ENCODE measurements around the gene LRMDA.

Gene LRMDA

GRCh38 chr10:76172020-76172419 is 740.6 kb downstream of the LRMDA start:
- DNase-seq (ENCODE audit: low read depth): no peak

DNA sequence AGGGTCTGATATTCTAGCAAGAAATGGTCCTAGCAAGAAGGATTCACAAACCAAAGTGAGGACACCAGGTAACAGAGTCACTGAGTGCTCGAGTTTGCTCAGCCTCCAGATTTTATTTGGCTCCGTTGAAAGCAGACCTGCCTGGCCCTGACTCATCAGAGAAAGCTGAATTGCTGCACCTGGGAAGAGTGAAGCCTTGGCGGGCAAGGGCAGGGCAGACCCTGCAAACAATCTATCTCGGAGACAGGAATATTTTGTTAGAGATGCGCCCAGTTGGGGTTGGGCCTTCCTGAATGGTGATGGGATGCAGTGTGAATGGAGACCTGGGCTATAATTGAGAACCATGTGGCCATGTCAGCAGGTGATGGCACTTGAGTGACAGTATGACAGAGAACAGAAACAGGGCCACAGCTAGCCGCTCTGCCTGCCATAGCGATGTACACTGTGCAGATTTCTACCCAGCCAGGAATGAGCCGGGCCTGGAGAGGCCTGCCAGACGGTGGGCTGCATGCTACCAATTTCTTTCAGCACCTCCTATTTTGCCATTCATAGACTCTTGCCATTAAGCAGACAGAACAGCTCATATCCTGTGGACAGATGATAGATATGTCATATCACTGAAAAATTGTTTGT is 744.2 kb downstream of the LRMDA start:
- no peak for DNase-seq (ENCODE audit: low read depth)

DNA sequence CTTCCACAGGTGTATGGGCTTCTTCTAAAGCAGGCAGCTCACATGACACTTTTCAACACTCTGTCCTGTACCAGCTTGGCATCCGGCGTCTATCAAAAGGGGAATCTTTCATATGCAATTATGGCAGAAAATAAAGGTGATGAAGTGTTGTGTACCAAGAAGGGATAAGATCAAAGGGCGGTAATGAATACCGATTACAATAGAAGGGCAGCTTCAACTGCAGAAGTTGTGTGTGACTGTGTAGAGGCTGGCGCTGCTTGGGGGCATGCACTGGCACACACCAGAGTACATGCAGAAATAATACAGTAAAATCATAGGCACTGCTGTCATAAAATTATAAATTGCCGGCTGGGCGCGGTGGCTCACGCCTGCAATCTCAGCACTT is 744.7 kb downstream of the LRMDA start:
- no peak for DNase-seq (ENCODE audit: low read depth)

DNA sequence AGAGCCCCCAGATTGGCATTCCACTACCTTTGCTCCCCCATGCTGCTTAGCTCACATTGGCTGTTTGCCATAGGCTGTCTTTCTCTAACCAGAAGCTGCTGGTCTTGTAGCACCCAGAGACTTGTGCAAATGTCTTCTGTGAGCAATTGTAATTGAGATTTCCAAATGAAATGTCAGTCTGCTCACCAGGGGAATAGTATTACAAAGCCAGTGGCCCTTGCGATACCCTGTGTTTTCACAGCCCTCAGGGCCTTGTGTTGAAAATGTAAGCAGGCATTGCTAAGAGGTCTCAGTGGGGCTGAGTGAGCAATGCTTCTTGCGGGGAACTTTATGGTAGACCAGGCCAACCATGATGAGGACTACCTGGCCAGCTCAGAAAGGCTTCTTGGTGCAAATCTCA is 746.5 kb downstream of the LRMDA start:
- DNase-seq (ENCODE audit: low read depth): no peak

DNA sequence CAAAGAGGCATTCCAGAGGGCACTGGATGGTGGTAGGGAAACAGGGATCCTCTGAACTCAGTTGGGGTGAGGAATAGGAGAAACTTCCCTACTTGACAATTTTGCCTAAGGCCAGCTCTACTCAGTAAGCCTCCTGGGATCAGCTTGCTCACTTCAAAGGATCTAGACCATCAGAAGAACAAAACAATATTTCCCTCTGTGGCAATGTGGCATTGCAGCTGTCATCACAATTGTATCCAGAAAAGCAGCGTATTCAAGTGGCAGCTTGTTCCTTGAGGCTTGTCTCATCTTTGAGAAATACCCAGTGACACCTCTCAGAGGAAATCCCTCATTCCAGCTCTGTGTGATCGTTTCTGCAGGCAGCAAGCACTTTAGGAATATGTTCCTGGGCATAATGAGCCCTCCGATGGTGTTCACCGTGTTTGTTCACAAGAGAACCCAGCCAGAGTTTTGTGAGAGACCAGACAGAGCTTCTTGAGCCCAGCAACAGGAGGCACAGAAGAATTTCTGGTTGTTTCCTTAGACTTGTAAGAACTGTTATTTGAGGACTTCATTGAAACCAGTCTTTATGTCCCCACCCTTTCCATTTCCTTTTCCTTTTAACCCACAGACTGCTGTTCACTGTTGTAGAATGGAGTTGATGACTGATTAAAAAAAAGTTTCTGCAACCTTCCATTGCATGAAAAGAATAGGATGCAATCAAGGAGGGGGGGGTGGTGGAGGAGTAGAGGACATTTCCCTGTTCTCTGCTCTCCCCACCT is 747.3 kb downstream of the LRMDA start:
- DNase-seq (ENCODE audit: low read depth): no peak

GRCh38 chr10:76179806-76180205 is 748.4 kb downstream of the LRMDA start:
- DNase-seq (ENCODE audit: low read depth): no peak

DNA sequence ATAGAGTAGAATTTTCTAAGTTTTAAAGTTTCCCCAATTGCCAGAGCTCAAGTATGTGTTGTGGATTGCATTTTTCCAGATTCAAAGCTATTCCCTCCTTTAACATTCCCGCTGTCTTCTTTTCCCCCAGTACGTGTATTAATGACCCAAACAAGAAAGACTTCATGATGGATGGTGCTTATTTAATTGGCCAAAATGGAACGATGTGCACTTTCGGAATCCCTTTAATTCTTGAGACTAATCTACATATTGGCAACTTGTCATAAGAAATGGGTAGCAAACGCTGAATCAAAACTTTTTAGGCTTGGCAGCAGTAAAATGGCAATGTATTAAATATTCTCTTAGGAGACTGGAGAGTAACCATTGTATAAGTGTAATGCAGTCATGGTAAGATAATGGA is 753.2 kb downstream of the LRMDA start:
- DNase-seq (ENCODE audit: low read depth): no peak

DNA sequence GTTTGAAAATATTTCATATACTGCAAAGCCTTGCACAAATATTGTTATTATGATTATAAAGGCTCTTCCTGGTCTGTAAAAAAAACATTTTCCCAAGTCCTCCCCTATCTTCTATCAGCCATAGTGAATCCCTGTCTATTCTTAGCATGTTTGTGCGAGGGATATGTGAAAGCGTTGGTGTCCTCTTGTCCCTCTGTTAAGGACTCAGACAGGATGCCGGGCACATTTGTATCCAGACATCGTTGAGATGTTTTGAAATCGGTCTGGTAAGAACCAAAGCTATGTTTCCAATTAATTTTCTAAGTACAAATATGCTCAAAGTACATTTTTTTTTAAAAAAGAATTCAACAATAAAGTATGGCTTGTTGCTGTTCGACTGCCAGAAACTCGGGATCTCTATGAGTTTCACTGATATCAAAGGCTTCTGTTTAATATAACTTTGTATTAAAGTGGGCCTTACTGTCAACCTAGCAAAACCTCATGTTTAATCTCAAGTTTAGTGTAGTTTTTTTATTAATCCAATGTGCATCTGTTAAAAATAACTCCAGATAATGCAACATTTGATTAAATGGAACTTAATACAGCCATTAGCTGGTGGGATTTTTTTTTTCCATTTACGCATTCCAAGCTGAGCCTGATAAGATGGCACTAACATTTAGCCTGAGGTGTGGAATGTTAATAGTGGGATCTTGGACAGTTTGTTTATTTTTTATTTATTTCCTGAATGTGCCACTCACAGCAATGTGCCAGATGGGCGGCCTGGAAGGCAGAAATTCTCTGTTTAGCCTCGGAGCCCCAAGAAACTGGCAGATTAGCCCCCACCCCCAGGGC is 754.3 kb downstream of the LRMDA start:
- DNase-seq (ENCODE audit: low read depth): no peak

DNA sequence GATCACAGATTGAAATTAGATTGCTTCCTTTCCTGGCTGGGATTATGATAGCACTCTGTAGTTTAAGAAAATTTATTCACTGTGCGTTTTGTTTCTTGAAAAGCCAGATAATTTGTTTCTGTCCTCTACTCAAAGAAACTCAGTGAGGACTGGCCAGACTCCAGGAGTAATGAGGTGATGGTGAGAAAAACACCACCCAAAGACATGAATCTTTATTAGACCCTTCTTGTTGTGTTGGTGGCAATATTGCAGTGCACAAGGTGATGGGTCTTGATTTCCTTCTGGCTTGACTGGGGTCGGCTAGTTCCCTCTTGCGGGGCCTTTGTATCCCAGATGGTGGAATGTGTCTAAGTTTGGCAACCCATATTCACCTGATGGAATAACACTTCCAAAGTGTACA is 756.8 kb downstream of the LRMDA start:
- DNase-seq (ENCODE audit: low read depth): no peak

DNA sequence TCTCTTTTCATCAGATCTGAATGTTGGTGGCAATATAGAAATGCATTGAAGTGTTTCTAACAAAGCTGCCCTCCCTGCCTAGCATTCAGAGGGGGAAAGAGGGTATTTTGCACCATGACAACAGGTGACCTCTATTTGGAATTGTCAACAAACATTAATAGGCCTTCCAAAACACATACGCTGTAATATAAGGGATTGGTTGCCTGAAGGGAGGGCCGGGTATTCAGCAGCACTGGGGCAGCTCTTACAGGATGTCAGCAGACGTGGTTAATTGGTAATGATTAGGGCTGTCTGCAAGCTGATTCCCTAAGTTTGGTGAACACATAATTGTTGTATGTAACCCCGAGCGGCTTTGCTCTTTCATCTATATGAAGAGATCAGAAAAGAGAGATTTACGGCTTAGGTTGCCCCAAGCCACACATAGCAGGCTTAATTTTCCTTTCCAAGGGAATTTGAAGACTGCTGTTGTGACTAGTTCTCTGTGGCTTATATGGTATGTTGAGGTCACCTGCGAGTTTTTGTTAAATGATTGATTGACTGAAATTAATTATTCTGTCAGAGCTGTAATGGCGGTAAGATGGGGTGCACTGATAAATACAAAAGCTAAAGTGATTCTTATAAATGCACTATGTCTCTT is 759.3 kb downstream of the LRMDA start:
- no peak for DNase-seq (ENCODE audit: low read depth)

GRCh38 chr10:76191336-76191735 is 759.9 kb downstream of the LRMDA start:
- no peak for DNase-seq (ENCODE audit: low read depth)

DNA sequence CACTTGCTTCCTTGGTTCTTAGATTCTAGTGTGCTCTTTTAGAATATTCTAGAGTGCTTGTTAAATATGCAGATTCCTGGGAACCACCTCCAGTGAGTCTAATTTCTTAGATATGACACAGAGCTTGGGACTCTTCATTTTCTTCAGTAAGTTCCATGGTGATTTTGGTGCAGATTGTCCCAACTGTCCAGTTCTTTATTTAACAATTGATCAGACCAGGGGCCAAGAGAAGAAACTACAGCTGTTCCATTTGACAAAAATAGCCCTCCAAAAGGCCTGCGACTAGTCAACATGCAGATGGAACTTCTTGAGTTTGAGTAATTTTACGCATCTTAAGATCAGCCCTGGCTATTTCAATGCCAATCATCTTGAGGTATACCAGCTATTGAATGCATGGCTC is 760.7 kb downstream of the LRMDA start:
- DNase-seq (ENCODE audit: low read depth): no peak

DNA sequence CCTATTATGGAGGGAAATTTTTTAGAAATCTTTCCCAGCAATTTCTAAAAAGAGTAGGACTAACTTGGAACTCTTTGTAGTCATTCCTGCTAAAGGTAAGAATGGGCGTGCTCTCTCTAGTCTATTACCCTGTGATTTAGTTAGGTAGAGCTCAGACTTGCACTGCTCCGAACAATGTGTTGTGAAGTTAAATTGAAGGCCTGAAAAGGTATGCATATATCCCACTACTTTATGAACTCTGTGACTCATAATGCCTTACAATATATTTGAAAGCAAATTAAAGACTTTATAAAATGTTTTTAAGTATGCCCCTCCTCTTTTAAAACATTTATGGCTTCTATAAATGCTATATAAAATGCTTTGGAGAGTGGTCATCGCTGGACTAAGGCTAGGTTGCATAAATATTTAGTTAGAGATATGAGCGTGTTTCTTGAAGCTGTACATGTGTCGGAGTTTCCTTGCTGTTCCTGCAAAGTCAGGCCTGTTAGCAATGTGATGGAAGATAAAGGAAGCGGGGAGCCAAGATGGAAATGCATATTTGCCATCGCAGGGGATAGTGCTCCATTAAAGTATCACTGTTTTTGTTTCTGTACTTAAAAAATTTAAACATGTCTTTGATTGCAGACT is 761.4 kb downstream of the LRMDA start:
- no peak for DNase-seq (ENCODE audit: low read depth)

- DNase-seq (ENCODE audit: low read depth): no peak
These were observed 764.4 kb downstream of the LRMDA start for GRCh38 chr10:76195654-76196390.

DNA sequence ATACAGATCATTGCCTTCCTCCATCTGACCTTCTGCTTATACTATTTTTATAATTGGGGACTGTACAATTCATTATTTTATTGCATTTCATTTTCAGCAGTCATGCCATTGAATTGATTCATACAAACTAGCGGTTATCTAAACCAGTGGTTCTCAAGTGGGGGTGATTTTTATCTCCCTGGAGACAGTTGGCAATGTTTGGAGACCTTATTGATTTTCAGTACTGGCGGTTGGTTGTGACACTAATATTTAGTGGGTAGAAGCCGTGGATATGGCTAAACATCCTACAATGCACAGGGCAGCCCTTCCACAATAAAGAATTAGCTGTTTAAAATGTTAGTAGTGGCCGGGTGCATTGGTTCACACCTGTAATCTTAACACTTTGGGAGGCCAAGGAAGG is 765.9 kb downstream of the LRMDA start:
- no peak for DNase-seq (ENCODE audit: low read depth)

GRCh38 chr10:76198287-76199035 is 767.0 kb downstream of the LRMDA start:
- no peak for DNase-seq (ENCODE audit: low read depth)

- DNase-seq (ENCODE audit: low read depth): no peak
These were observed 770.5 kb downstream of the LRMDA start for GRCh38 chr10:76201962-76202361.

GRCh38 chr10:76202777-76203176 is 771.4 kb downstream of the LRMDA start:
- DNase-seq (ENCODE audit: low read depth): no peak

- DNase-seq (ENCODE audit: low read depth): no peak
These were observed 773.9 kb downstream of the LRMDA start for GRCh38 chr10:76205361-76205760.

GRCh38 chr10:76206797-76207352 is 775.5 kb downstream of the LRMDA start:
- DNase-seq (ENCODE audit: low read depth): no peak

All from stimulated activated CD8-positive, alpha-beta memory T cell treated with anti-CD3 and anti-CD28 coated beads, Interleukin-15, amount 100 ng/mL, for 1 hour (primary cell).